ENCODE results near the gene FCRL2.

FCRL2 gene

GRCh38 chr1:157776971-157777391, at the start of gene FCRL2:
Gene FCRL2 (minus strand): TSS chr1:157777132. CDS start chr1:157777073, 59 bp downstream.
- DNase-seq: no peak

- DNase-seq: no peak
Observed at GRCh38 chr1:157820299-157820698, 43.4 kb upstream of the FCRL2 start.

- DNase-seq: no peak
Observed at GRCh38 chr1:157819896-157820295, 43.0 kb upstream of the FCRL2 start, which contains the start of gene FCRL1. Gene FCRL1 (minus strand): TSS chr1:157820120. CDS start chr1:157820037, 83 bp downstream.

GRCh38 chr1:157819215-157819614, 42.3 kb upstream of the FCRL2 start:
- DNase-seq: no peak

- no peak for DNase-seq
Observed at GRCh38 chr1:157813269-157813668, 36.3 kb upstream of the FCRL2 start.

- no peak for DNase-seq
Observed at GRCh38 chr1:157806431-157807149, 29.7 kb upstream of the FCRL2 start.

GRCh38 chr1:157803851-157804250, 26.9 kb upstream of the FCRL2 start:
- DNase-seq: no peak

GRCh38 chr1:157799996-157800395, 23.1 kb upstream of the FCRL2 start:
- no peak for DNase-seq

GRCh38 chr1:157798211-157798610, 21.3 kb upstream of the FCRL2 start:
- no peak for DNase-seq

- no peak for DNase-seq
Observed at GRCh38 chr1:157785248-157785647, 8.3 kb upstream of the FCRL2 start.

GRCh38 chr1:157784801-157785200, 7.9 kb upstream of the FCRL2 start:
- no peak for DNase-seq

GRCh38 chr1:157782931-157783330, 6.0 kb upstream of the FCRL2 start:
- no peak for DNase-seq

- no peak for DNase-seq
Observed at GRCh38 chr1:157781048-157781447, 4.1 kb upstream of the FCRL2 start.

- DNase-seq: no peak
Observed at GRCh38 chr1:157775101-157775870, 1.6 kb downstream of the FCRL2 start.

- no peak for DNase-seq
Observed at GRCh38 chr1:157774412-157774811, 2.5 kb downstream of the FCRL2 start.

- no peak for DNase-seq
Observed at GRCh38 chr1:157773493-157774350, 3.2 kb downstream of the FCRL2 start.

- DNase-seq: no peak
Observed at GRCh38 chr1:157771661-157772425, 5.1 kb downstream of the FCRL2 start.

GRCh38 chr1:157770442-157771043, 6.4 kb downstream of the FCRL2 start:
- no peak for DNase-seq

- no peak for DNase-seq
Observed at GRCh38 chr1:157766792-157767191, 10.1 kb downstream of the FCRL2 start.

- no peak for DNase-seq
Observed at GRCh38 chr1:157758018-157758417, 18.9 kb downstream of the FCRL2 start.

GRCh38 chr1:157753611-157754010, 23.3 kb downstream of the FCRL2 start:
- DNase-seq: no peak

GRCh38 chr1:157751283-157751682, 25.6 kb downstream of the FCRL2 start:
- no peak for DNase-seq
